ENCODE results near the gene FNDC3B. TPM values are rescaled to one million over a fixed set of nuclear protein-coding genes. Genes with fewer than 3 reads are reported as not detected.
"Not testable (repeated sequence)": the region's sequence is repeated elsewhere in the genome, so short reads cannot be mapped to it uniquely, and the experiment has no call there.

The FNDC3B gene
- total RNA-seq, 4 donors from 2014 or later: 23.9 to 61.9 (median 37.0) TPM

DNA sequence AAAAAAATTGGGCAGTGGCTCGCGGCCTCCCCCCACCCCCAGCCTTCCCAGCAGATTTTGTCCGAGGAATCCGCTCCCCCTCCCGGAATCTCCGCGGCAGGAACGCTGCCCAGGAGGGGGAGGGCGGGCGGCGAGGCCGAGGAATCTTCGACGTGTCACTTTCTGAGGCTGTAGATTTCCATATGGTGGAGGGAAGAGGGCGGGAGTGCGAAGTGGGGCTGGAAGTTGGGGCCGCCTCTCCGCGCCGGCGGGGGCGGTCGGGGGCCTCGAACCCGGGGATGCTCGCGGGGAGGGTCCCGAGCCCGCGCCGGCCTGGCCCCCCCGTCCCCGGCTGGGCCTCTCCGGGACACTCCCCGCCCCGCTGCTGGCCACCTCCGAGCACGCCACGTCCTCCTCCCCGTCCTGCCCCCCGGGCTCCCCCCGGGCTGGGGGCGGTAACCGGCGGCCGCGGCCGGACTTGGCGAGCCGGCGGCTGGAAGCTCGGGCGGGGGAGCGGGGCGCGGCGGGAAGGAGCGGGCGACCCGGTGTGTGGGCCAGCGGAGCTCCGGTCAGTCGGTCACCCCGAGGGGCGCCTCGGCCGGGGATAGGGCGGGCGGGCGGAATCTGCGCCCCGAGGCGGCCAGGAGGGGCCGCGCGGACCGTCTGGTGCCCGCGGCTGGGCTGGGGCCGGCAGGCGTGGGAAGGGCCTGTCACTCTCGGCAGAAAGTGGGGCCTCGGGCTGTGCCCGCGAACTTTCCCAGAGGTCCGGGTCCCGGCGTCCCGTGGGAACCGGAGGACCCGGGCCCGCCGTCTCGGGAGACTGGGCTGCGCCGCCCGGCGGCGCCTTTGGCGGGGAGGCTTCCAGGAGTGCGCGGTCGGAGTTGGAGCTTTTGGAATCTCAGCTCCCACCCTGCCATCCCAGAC, 951 bp downstream of the FNDC3B start:
- Histone ChIP-seq H3K36me3 (no peaks in the 10 kb centered on the region), H3K4me3 (peak overlapping the region; percentile 100), H3K27ac (peak overlapping the region; percentile 100), H3K4me1 (peaks cover 49% of the 10 kb centered on the region), H3K9me3 (no peaks in the 10 kb centered on the region), H3K27me3 (no peaks in the 10 kb centered on the region)
- TF ChIP-seq POLR2A (IDR thresholded peaks at IDR 0.05) (peak in 1 of 2 donors; percentile 62), EP300 (IDR thresholded peaks at IDR 0.05) (no peak), POLR2AphosphoS5 (IDR thresholded peaks at IDR 0.05) (peak in 1 of 3 donors; percentile 10)
- TF ChIP-seq, protein P1, sequence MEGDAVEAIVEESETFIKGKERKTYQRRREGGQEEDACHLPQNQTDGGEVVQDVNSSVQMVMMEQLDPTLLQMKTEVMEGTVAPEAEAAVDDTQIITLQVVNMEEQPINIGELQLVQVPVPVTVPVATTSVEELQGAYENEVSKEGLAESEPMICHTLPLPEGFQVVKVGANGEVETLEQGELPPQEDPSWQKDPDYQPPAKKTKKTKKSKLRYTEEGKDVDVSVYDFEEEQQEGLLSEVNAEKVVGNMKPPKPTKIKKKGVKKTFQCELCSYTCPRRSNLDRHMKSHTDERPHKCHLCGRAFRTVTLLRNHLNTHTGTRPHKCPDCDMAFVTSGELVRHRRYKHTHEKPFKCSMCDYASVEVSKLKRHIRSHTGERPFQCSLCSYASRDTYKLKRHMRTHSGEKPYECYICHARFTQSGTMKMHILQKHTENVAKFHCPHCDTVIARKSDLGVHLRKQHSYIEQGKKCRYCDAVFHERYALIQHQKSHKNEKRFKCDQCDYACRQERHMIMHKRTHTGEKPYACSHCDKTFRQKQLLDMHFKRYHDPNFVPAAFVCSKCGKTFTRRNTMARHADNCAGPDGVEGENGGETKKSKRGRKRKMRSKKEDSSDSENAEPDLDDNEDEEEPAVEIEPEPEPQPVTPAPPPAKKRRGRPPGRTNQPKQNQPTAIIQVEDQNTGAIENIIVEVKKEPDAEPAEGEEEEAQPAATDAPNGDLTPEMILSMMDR (IDR thresholded peaks at IDR 0.05): peak in 1 of 2 donors; percentile 10
- DNase-seq (ENCODE audit: low spot score in 2 of 2): peak; percentile 89 to 91
- WGBS: 1% methylated on average over 40 of the region's 103 CpGs

DNA sequence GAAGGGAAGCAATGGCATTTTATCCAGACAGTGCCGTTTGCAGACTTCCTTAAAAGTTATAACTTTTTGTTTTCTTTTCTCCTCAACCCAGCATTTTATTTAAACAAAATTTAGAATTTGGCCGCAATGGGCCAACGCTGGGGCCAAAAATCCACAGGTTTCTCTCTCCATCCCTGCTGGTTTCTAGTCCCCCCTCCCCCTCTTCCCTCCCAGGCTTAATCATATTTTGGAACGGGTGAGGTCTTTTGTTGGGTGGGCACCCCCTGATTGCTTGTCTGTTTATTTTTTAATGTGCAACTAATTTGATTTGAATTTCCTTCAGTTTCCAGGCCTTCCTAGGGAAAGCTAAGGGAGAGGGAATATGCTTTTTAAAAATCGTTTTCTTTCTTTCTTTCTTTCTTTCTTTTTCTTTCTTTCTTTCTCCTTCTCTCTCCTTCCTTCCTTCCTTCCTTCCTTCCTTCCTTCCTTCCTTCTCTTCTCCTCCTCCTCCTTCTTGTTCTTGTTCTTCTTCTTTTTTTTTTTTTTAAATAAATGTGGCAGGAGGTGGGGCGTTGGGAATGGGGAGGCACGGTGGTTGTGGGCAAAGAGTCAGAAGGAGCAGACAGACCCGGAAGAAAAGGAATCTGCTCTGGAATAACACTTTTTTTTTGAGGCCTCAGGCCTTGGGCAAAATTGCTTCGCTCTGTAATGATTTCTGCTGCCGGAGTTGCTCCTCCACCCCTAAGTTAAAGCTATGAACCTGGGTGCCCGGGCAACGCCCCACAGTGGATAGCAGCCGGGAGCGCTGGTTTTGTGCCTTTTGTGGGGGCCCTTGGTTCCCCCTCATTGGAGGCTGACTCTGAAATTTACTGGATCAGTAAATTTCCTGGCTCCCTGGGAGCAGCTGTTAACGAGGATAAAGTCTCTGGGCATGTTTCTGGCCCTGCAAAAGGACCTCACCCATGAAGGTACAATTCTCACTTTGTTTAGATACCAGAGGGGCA, 1.9 kb downstream of the FNDC3B start:
- peaks cover 50% of the 10 kb centered on the region for H3K4me1 ChIP-seq
- no peak for DNase-seq (ENCODE audit: low spot score in 2 of 2)
- TF ChIP-seq POLR2A (IDR thresholded peaks at IDR 0.05) (no peak), POLR2AphosphoS5 (IDR thresholded peaks at IDR 0.05) (no peak), EP300 (IDR thresholded peaks at IDR 0.05) (no peak)
- TF ChIP-seq, protein P1 (IDR thresholded peaks at IDR 0.05): no peak
- WGBS: 9% methylated on average over 11 of the region's 15 CpGs
- H3K9me3 ChIP-seq: no peaks in the 10 kb centered on the region
- peak overlapping the region; percentile 100 for H3K4me3 ChIP-seq
- H3K27ac ChIP-seq: peak overlapping the region; percentile 100
- H3K36me3 ChIP-seq: no peaks in the 10 kb centered on the region
- no peaks in the 10 kb centered on the region for H3K27me3 ChIP-seq

DNA sequence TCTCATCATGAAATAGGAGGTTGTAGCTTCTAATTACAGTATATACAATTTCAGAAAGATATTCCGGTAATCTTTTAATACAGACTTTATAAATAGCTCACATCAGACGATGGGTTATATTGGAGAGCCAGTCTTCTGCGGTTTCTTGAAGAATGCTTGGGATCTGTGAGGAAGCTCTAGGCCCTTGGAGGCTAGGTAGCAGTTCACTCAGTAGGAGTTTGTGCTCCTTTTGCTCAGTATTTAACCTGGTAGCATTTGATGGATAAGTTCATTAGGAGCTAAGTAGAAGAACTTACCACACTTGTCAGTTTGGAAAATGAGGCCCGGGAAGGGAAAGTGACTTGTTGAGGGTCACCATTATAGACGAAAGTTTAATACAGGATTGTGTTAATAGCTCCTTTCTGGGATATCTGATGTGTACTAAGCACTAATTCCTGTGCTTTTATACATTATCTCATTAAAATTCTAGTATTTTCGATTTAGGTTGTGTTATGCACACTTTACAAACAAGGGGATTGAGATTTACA, 2.8 kb downstream of the FNDC3B start:
- DNase-seq (ENCODE audit: low spot score in 2 of 2): no peak
- peaks cover 55% of the 10 kb centered on the region for H3K4me1 ChIP-seq
- TF ChIP-seq, protein P1 (IDR thresholded peaks at IDR 0.05): no peak
- no peak for TF ChIP-seq POLR2A (IDR thresholded peaks at IDR 0.05)
- TF ChIP-seq POLR2AphosphoS5 (IDR thresholded peaks at IDR 0.05): no peak
- no peak for TF ChIP-seq EP300 (IDR thresholded peaks at IDR 0.05)
- WGBS: 61% methylated on average over 6 of the region's 6 CpGs
- H3K36me3 ChIP-seq: no peaks in the 10 kb centered on the region
- peak overlapping the region; percentile 100 for H3K27ac ChIP-seq
- no peaks in the 10 kb centered on the region for H3K9me3 ChIP-seq
- no peaks in the 10 kb centered on the region for H3K27me3 ChIP-seq
- peak overlapping the region; percentile 100 for H3K4me3 ChIP-seq

DNA sequence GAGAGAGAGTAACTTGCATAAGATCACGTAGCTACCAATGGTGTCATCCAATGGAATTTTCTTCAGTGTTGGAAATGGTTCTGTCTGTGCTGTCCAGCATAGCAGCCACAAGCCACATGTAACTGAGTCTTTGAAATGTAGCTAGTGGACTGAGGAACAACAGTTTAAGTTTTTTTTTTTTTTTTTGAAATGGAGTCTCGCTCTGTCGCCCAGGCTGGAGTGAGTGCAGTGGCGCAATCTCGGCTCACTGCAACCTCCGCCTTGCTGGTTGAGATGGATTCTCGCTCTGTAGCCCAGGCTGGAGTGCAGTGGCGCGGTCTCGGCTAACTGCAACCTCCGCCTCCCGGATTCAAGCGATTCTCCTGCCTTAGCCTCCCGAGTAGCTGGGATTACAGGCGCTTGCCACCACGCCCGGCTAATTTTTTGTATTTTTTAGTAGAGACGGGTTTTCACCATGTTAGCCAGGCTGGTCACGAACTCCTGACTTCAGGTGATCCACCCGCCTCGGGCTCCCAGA, 3.3 kb downstream of the FNDC3B start:
- not testable (repeated sequence) for H3K27me3 ChIP-seq; H3K9me3 ChIP-seq; DNase-seq (ENCODE audit: low spot score in 2 of 2); H3K4me3 ChIP-seq; H3K36me3 ChIP-seq; H3K27ac ChIP-seq
- H3K4me1 ChIP-seq: peaks cover 58% of the 10 kb centered on the region
- 93% methylated on average over 21 of the region's 21 CpGs for WGBS

DNA sequence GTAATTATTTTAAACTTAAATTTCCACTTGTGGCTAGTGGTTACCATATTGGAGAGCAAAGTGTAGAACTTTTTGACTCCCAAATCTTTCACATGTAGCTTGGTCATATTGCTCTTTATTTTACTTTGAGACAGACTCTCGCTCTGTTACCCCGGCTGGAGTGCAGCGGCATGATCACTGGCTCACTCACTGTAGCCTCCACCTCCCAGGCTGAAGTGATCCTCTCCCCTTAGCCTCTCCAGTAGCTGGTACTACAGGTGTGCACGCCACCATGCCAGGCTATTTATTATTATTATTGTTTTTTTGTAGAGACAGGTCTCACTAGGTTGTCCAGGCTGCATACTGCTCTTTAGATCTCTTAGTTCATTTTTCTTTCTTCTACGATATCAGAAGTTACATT, 3.9 kb downstream of the FNDC3B start:
- Histone ChIP-seq H3K27me3 (no peaks in the 10 kb centered on the region), H3K9me3 (no peaks in the 10 kb centered on the region), H3K36me3 (no peaks in the 10 kb centered on the region), H3K4me1 (peaks cover 58% of the 10 kb centered on the region), H3K27ac (no peak overlapping the region), H3K4me3 (no peak overlapping the region)
- no peak for DNase-seq (ENCODE audit: low spot score in 2 of 2)
- no peak for TF ChIP-seq EP300 (IDR thresholded peaks at IDR 0.05)
- TF ChIP-seq, protein P1 (IDR thresholded peaks at IDR 0.05): no peak
- TF ChIP-seq POLR2A (IDR thresholded peaks at IDR 0.05): no peak
- no peak for TF ChIP-seq POLR2AphosphoS5 (IDR thresholded peaks at IDR 0.05)
- WGBS: 92% methylated on average over 5 of the region's 5 CpGs

Data from suprapubic skin (tissue), 4 donors.